BJ (cell line): ENCODE results near the gene GPT2. TPM values are rescaled to one million over a fixed set of nuclear protein-coding genes. Genes with fewer than 3 reads are reported as not detected.

Experiments used
- CTCF ChIA-PET: fragments of 350-600 bp; formaldehyde crosslinking; extraction: SDS; loops from one replicate; lab custom pipeline; 2021; ENCODE audit warnings: antibody characterized with exemption, inconsistent platforms; lab: Yijun Ruan, JAX
- POLR2A ChIA-PET: fragments of 300-600 bp; sonication (Branson Sonifier 250); formaldehyde crosslinking; extraction: SDS; loops from one replicate; lab custom pipeline; 2021; ENCODE audit warnings: antibody characterized with exemption; lab: Charles Lee
- DNase-seq: peaks from one replicate; pipeline ENCODE4 v3.0.0-alpha.2; 2011; ENCODE audit warnings: low read depth
- H3K27me3 ChIP-seq: 2 replicates; pipeline ENCODE4 v1.6.0; 2011; ENCODE audit warnings: low read length; ENCODE audit not compliant: control insufficient read depth, insufficient read depth
- H3K36me3 ChIP-seq: 2 replicates; pipeline ENCODE4 v1.5.1; 2011; ENCODE audit warnings: low read length; ENCODE audit not compliant: control insufficient read depth, insufficient read depth
- H3K4me3 ChIP-seq: 2 replicates; pipeline ENCODE4 v1.5.1; 2011; ENCODE audit warnings: low read depth, mild to moderate bottlenecking, control low read depth, low read length
- polyA plus RNA-seq: library from polyadenylated mRNA; depleted of rRNA; stranded (reverse); fragments of >200 nt; gene quantifications from 2 replicates; pipeline ENCODE4 v1.2.3, GENCODE V29; 2011
- TF ChIP-seq, protein P1 (sequence below): IDR thresholded peaks from 2 replicates; pipeline ENCODE4 v1.5.1; 2011; ENCODE audit warnings: low read depth, mild to moderate bottlenecking, control low read depth, inconsistent platforms, low read length, moderate library complexity; ENCODE audit not compliant: insufficient read depth

GPT2 gene
- polyA plus RNA-seq, 1 experiment: 34.1 TPM

DNA sequence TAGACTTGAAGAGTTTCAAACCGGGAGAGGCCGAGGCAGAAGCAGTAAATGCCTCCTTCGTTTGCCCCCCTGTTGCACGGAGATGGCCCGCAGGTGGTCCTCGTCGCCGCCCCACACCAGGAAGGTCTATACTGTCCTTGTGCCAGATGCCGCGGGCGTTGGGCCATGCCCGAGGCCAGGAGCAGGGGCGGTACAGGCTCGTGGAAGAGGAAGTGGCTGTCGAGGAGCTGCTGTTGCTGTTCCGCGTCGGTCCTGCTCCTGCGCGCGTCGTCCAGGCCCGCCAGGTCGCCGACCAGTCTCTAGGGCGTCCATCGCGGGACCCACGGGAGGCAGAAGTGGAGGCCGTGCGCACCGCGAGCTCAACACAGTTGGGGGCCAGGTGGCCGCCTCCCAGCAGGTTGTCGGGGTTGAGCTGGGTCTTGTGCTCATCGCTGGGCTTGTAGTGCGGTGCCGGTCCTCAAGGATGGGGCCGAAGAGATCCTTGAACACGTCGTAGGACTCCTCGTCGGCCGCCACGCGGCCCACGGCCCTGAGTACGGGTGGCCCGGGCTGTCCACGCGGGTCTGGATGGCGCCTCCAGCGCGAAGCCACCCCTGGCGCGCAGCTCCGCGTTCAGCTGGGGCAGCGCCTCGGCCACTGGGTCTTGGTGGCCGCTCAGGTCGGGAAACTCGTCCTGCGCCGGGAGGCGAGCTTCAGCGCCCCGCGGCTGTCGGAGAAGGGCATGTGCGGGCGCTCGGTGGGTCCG, 40.1 kb upstream of the GPT2 start:
- ChIA-PET POLR2A (no interaction called here), CTCF (interaction anchor here (1.0 to 3.4 kb wide), 4 partner anchors 9 to 86 kb away, joined by 3 to 22 read pairs (median 4); partner anchors contain the start of gene C16orf87)
- TF ChIP-seq, protein P1, sequence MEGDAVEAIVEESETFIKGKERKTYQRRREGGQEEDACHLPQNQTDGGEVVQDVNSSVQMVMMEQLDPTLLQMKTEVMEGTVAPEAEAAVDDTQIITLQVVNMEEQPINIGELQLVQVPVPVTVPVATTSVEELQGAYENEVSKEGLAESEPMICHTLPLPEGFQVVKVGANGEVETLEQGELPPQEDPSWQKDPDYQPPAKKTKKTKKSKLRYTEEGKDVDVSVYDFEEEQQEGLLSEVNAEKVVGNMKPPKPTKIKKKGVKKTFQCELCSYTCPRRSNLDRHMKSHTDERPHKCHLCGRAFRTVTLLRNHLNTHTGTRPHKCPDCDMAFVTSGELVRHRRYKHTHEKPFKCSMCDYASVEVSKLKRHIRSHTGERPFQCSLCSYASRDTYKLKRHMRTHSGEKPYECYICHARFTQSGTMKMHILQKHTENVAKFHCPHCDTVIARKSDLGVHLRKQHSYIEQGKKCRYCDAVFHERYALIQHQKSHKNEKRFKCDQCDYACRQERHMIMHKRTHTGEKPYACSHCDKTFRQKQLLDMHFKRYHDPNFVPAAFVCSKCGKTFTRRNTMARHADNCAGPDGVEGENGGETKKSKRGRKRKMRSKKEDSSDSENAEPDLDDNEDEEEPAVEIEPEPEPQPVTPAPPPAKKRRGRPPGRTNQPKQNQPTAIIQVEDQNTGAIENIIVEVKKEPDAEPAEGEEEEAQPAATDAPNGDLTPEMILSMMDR: no peak

DNA sequence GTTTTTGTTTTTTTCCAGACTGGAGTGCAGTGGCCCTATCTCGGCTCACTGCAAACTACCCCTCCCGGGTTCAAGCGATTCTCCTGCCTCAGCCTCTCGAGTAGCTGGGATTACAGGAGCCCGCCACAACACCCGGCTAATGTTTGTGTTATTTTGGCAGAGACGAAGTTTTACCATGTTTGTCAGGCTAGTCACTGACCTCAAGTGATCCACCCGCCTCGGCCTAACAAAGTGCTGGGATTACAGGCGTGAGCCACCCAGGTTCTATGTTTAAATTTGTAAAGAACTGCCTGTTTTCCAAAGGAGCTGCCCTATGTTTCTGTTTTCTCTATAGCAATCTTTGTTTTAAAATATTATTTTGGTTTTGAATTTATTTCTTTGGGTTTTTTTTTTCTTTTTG, 39.4 kb upstream of the GPT2 start:
- no peak overlapping the region for H3K4me3 ChIP-seq
- TF ChIP-seq, protein P1: no peak
- H3K27me3 ChIP-seq: no peaks in the 10 kb centered on the region; the same call in 1 of the 2 replicates
- ChIA-PET POLR2A (no interaction called here), CTCF (interaction anchor here (0.6 to 3.4 kb wide), 6 partner anchors 9 to 85 kb away, joined by 3 to 22 read pairs (median 4); partner anchors contain the start of gene C16orf87)
- no peaks in the 10 kb centered on the region for H3K36me3 ChIP-seq
- DNase-seq: no peak

More for the DNA sequence above, 40.1 kb upstream of the GPT2 start:
- DNase-seq: no peak
- no peak overlapping the region for H3K4me3 ChIP-seq
- H3K27me3 ChIP-seq: no peaks in the 10 kb centered on the region; the same call in 1 of the 2 replicates
- no peaks in the 10 kb centered on the region for H3K36me3 ChIP-seq

DNA sequence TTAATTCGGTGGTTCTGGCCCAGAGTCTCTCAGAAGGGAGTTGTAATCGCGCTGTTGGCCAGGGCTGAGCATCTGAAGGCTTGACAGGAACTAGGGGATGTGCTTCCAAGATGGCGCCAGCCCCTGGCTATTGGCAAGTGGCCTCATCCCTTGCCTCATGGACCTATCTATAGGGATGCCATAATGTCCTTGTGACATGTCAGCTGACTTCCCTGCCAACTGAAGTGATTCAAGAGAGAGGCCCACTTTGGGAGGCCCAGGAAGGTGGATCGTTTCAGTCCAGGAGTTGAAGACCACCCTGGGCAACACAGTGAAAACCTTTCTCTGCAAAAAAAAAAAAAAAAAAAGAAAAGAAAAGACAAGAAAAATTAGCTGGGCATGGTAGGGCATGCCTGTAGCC, 38.2 kb upstream of the GPT2 start:
- DNase-seq: no peak
- ChIA-PET POLR2A (no interaction called here), CTCF (interaction anchor here (0.9 to 3.4 kb wide), 5 partner anchors 8 to 103 kb away, joined by 3 to 22 read pairs (median 4); partner anchors contain the start of gene C16orf87)
- TF ChIP-seq, protein P1: no peak
- no peak overlapping the region for H3K4me3 ChIP-seq
- H3K27me3 ChIP-seq: peaks cover 1% of the 10 kb centered on the region
- H3K36me3 ChIP-seq: no peaks in the 10 kb centered on the region

DNA sequence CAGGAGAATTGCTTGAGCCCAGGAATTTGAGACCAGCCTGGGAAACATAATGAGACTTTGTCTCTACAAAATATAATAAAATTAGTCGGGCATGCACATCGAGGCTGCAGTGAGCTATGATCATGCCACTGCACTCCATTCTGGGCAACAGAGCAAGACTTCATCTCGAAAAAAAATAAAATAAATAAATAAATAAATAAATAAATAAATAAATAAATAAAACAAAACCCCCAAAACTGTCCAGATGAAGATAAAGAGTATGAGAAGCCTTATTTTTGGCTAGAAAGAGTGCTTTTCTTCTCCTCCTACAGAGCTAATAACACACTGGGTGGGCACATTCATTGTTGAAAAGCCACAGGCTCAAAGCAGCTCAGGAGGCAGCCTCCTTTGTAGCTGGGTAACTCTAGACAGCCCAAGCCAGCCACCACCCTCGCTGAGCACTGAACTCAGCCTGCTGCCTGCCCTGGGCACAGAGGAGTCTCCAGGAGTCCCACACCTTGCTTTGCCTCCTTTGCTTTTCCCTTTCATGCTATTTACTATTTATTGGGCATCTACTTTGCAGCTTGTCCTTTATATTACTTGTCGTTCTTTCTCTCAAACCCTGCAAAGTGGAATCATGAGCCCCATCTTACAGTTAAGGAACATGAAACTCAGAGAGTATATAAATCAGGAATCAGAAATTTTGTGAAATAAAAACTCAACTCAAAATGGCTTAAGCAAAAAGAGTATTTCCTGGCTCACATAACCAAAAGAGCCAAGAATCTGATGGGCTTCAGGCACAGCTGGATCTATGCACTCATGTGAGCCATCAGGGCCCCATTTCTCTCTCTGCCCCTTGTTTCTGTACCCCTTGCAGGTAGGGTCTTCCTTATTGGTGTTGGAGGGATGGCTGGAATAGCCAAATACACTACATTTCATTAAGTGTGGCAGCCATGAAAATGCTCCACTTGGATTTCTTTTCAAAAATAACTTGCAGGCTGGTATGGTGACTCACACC, 35.1 kb upstream of the GPT2 start:
- ChIA-PET POLR2A (interaction anchor here (0.6 kb wide), 1 partner anchor 82 kb away, joined by 11 read pairs; no protein-coding TSS in a partner anchor), CTCF (interaction anchor here (1.0 to 7.5 kb wide), 2 partner anchors 59 to 74 kb away, joined by 3 to 231 read pairs; no protein-coding TSS in a partner anchor)
- H3K4me3 ChIP-seq: no peak overlapping the region
- TF ChIP-seq, protein P1: no peak
- H3K27me3 ChIP-seq: peaks cover 1% of the 10 kb centered on the region
- H3K36me3 ChIP-seq: no peaks in the 10 kb centered on the region
- DNase-seq: no peak
